Islet of Langerhans (tissue), 1 donor: ENCODE results near the gene BICRA.
A peak's percentile ranks its signal among the peaks of the same experiment; 100 is the strongest.
"Not testable (repeated sequence)": the region's sequence is repeated elsewhere in the genome, so short reads cannot be mapped to it uniquely, and the experiment has no call there.

Source experiments
- FAIRE-seq: peaks from one replicate; lab custom pipeline; 2011; peaks lifted over from hg19 to GRCh38; lab: Jason Lieb, UNC

BICRA gene

GRCh38 chr19:47716270-47716937 lies 107.5 kb downstream of the BICRA start:
- FAIRE-seq, result no peak

- FAIRE-seq, result not testable (repeated sequence)
Measured at GRCh38 chr19:47718415-47719046, 109.6 kb downstream of the BICRA start.

- FAIRE-seq, result no peak
Measured at GRCh38 chr19:47719047-47719859, 110.3 kb downstream of the BICRA start.

- no peak for FAIRE-seq
Measured at GRCh38 chr19:47720669-47721422, 111.9 kb downstream of the BICRA start.

- no peak for FAIRE-seq
Measured at GRCh38 chr19:47723581-47723940, 114.6 kb downstream of the BICRA start.

GRCh38 chr19:47725759-47726401 lies 116.9 kb downstream of the BICRA start:
- no peak for FAIRE-seq

GRCh38 chr19:47726467-47726866 lies 117.5 kb downstream of the BICRA start:
- no peak for FAIRE-seq

- FAIRE-seq, result not testable (repeated sequence)
Measured at GRCh38 chr19:47728295-47728694, 119.4 kb downstream of the BICRA start.

GRCh38 chr19:47729468-47729798 lies 120.5 kb downstream of the BICRA start:
- no peak for FAIRE-seq

GRCh38 chr19:47729799-47730520 lies 121.0 kb downstream of the BICRA start:
- no peak for FAIRE-seq

- no peak for FAIRE-seq
Measured at GRCh38 chr19:47730521-47730889, 121.6 kb downstream of the BICRA start.

- no peak for FAIRE-seq
Measured at GRCh38 chr19:47730910-47731309, 122.0 kb downstream of the BICRA start.

GRCh38 chr19:47735131-47735530 lies 126.2 kb downstream of the BICRA start:
- no peak for FAIRE-seq

- no peak for FAIRE-seq
Measured at GRCh38 chr19:47740866-47741519, 132.1 kb downstream of the BICRA start.

- FAIRE-seq, result no peak
Measured at GRCh38 chr19:47741544-47742140, 132.7 kb downstream of the BICRA start.

GRCh38 chr19:47742634-47743033 lies 133.7 kb downstream of the BICRA start:
- FAIRE-seq, result no peak

GRCh38 chr19:47745010-47745901 lies 136.3 kb downstream of the BICRA start, which contains the start of gene NOP53:
Gene NOP53 (plus strand): TSS chr19:47745546. CDS start chr19:47745560, 14 bp downstream.
- peak; percentile 86 for FAIRE-seq

- not testable (repeated sequence) for FAIRE-seq
Measured at GRCh38 chr19:47746129-47746528, 137.2 kb downstream of the BICRA start.

- FAIRE-seq, result no peak
Measured at GRCh38 chr19:47749326-47749725, 140.4 kb downstream of the BICRA start.
